Measurements from ENCODE around the gene DDX47. TPM values are rescaled to one million over a fixed set of nuclear protein-coding genes. Genes with fewer than 3 reads are reported as not detected.
"Not testable (repeated sequence)": the region's sequence is repeated elsewhere in the genome, so short reads cannot be mapped to it uniquely, and the experiment has no call there.

DDX47 gene
- total RNA-seq, 2 experiments from 2014 or later: 153 TPM

- Mint-ChIP-seq H3K27me3 (no peaks in the 10 kb centered on the region), H3K4me1 (ENCODE audit: low read depth) (peaks cover 34% of the 10 kb centered on the region), H3K27ac (peak overlapping the region; percentile 92), H3K4me3 (no peak overlapping the region), H3K36me3 (ENCODE audit: low read depth) (peaks cover 9% of the 10 kb centered on the region), H3K9me3 (no peaks in the 10 kb centered on the region)
- Histone ChIP-seq H3K4me3 (ENCODE audit: low read length) (no peak overlapping the region), H3K4me1 (ENCODE audit: insufficient read depth, low read length) (peaks cover 4% of the 10 kb centered on the region), H3K27ac (ENCODE audit: low read depth in 1 of 2, low read length in 2 of 2) (no peak overlapping the region), H3K36me3 (ENCODE audit: insufficient read depth, low read length) (no peaks in the 10 kb centered on the region), H3K27me3 (ENCODE audit: control insufficient read depth in 1 of 2, insufficient read depth in 2 of 2, low read length in 2 of 2) (no peaks in the 10 kb centered on the region), H3K9me3 (ENCODE audit: control insufficient read depth in 1 of 2, insufficient read depth in 1 of 2, low read length in 2 of 2) (no peaks in the 10 kb centered on the region)
- DNase-seq (no peak), ATAC-seq (ENCODE audit: poor library complexity) (no peak)
- CTCF ChIA-PET: no interaction called here
- no peak for TF ChIP-seq CTCF (IDR thresholded peaks at IDR 0.05)
- POLR2A ChIA-PET: no interaction called here
- intact Hi-C loops (cut with DNase I, micrococcal nuclease): loop anchor here (2.0 to 5.0 kb wide), 4 partner anchors 52 to 372 kb away; partner anchors contain the start of gene GPRC5A (in 1 of the 2)
Observed at GRCh38 chr12:12839873-12840579, 26.9 kb downstream of the DDX47 start.

GRCh38 chr12:12840580-12840899 lies 27.4 kb downstream of the DDX47 start:
- peaks cover 9% of the 10 kb centered on the region for H3K36me3 Mint-ChIP-seq (ENCODE audit: low read depth)
- no peaks in the 10 kb centered on the region for H3K27me3 Mint-ChIP-seq
- no peak for ATAC-seq (ENCODE audit: poor library complexity)
- Histone ChIP-seq H3K9me3 (ENCODE audit: control insufficient read depth in 1 of 2, insufficient read depth in 1 of 2, low read length in 2 of 2) (no peaks in the 10 kb centered on the region), H3K4me1 (ENCODE audit: insufficient read depth, low read length) (peaks cover 5% of the 10 kb centered on the region), H3K27ac (ENCODE audit: low read depth in 1 of 2, low read length in 2 of 2) (no peak overlapping the region), H3K4me3 (ENCODE audit: low read length) (no peak overlapping the region), H3K27me3 (ENCODE audit: control insufficient read depth in 1 of 2, insufficient read depth in 2 of 2, low read length in 2 of 2) (no peaks in the 10 kb centered on the region), H3K36me3 (ENCODE audit: insufficient read depth, low read length) (no peaks in the 10 kb centered on the region)
- peaks cover 38% of the 10 kb centered on the region for H3K4me1 Mint-ChIP-seq (ENCODE audit: low read depth)
- CTCF ChIA-PET: no interaction called here
- H3K4me3 Mint-ChIP-seq: no peak overlapping the region
- H3K9me3 Mint-ChIP-seq: no peaks in the 10 kb centered on the region
- TF ChIP-seq CTCF (IDR thresholded peaks at IDR 0.05): no peak
- no peak for DNase-seq
- H3K27ac Mint-ChIP-seq: no peak overlapping the region
- POLR2A ChIA-PET: no interaction called here
- intact Hi-C loops (cut with DNase I, micrococcal nuclease): no loop called here

GRCh38 chr12:12841428-12841827 lies 28.3 kb downstream of the DDX47 start:
- H3K36me3 ChIP-seq (ENCODE audit: insufficient read depth, low read length); H3K27me3 Mint-ChIP-seq; H3K27ac Mint-ChIP-seq; DNase-seq; H3K9me3 ChIP-seq (ENCODE audit: control insufficient read depth in 1 of 2, insufficient read depth in 1 of 2, low read length in 2 of 2); POLR2A ChIA-PET; intact Hi-C loops (cut with DNase I, micrococcal nuclease); H3K9me3 Mint-ChIP-seq; H3K27me3 ChIP-seq (ENCODE audit: control insufficient read depth in 1 of 2, insufficient read depth in 2 of 2, low read length in 2 of 2); ATAC-seq (ENCODE audit: poor library complexity); H3K27ac ChIP-seq (ENCODE audit: low read depth in 1 of 2, low read length in 2 of 2); H3K4me3 ChIP-seq (ENCODE audit: low read length); H3K4me3 Mint-ChIP-seq; CTCF ChIA-PET; H3K36me3 Mint-ChIP-seq (ENCODE audit: low read depth): not testable (repeated sequence)
- peaks cover 46% of the 10 kb centered on the region for H3K4me1 Mint-ChIP-seq (ENCODE audit: low read depth)
- H3K4me1 ChIP-seq (ENCODE audit: insufficient read depth, low read length): peaks cover 12% of the 10 kb centered on the region

- peak; percentile 70 for ATAC-seq (ENCODE audit: poor library complexity)
- ChIA-PET POLR2A (interaction anchor here (1.0 to 1.2 kb wide), 3 partner anchors 9 to 59 kb away, joined by 3 to 4 read pairs (median 4); no protein-coding TSS in a partner anchor), CTCF (interaction anchor here (1.9 kb wide), 1 partner anchor 9 kb away, joined by 6 read pairs; no protein-coding TSS in a partner anchor)
- Histone ChIP-seq H3K4me3 (ENCODE audit: low read length) (no peak overlapping the region), H3K4me1 (ENCODE audit: insufficient read depth, low read length) (peaks cover 22% of the 10 kb centered on the region), H3K27me3 (ENCODE audit: control insufficient read depth in 1 of 2, insufficient read depth in 2 of 2, low read length in 2 of 2) (no peaks in the 10 kb centered on the region), H3K9me3 (ENCODE audit: control insufficient read depth in 1 of 2, insufficient read depth in 1 of 2, low read length in 2 of 2) (no peaks in the 10 kb centered on the region), H3K27ac (ENCODE audit: low read depth in 1 of 2, low read length in 2 of 2) (peak overlapping the region in 1 of 2 donors; percentile 20), H3K36me3 (ENCODE audit: insufficient read depth, low read length) (no peaks in the 10 kb centered on the region)
- DNase-seq: peak in 3 of 14 experiments; percentile 16 to 32 (median 25)
- TF ChIP-seq CTCF (IDR thresholded peaks at IDR 0.05): no peak
- intact Hi-C loops (cut with DNase I, micrococcal nuclease): no loop called here
- Mint-ChIP-seq H3K36me3 (ENCODE audit: low read depth) (no peaks in the 10 kb centered on the region), H3K9me3 (no peaks in the 10 kb centered on the region), H3K27ac (peak overlapping the region; percentile 70), H3K4me3 (peak overlapping the region; percentile 1), H3K4me1 (ENCODE audit: low read depth) (peaks cover 35% of the 10 kb centered on the region), H3K27me3 (no peaks in the 10 kb centered on the region)
Observed at GRCh38 chr12:12845794-12846243, 32.7 kb downstream of the DDX47 start.

GRCh38 chr12:12846780-12847179 lies 33.6 kb downstream of the DDX47 start:
- intact Hi-C loops (cut with DNase I, micrococcal nuclease); H3K36me3 Mint-ChIP-seq (ENCODE audit: low read depth); H3K27me3 Mint-ChIP-seq; H3K9me3 ChIP-seq (ENCODE audit: control insufficient read depth in 1 of 2, insufficient read depth in 1 of 2, low read length in 2 of 2); H3K9me3 Mint-ChIP-seq; H3K36me3 ChIP-seq (ENCODE audit: insufficient read depth, low read length); H3K4me3 ChIP-seq (ENCODE audit: low read length); H3K27me3 ChIP-seq (ENCODE audit: control insufficient read depth in 1 of 2, insufficient read depth in 2 of 2, low read length in 2 of 2): not testable (repeated sequence)
- peak; percentile 82 for ATAC-seq (ENCODE audit: poor library complexity)
- Histone ChIP-seq H3K27ac (ENCODE audit: low read depth in 1 of 2, low read length in 2 of 2) (peak overlapping the region in 1 of 2 donors; percentile 4), H3K4me1 (ENCODE audit: insufficient read depth, low read length) (peaks cover 22% of the 10 kb centered on the region)
- Mint-ChIP-seq H3K4me1 (ENCODE audit: low read depth) (peaks cover 35% of the 10 kb centered on the region), H3K4me3 (peak overlapping the region; percentile 3), H3K27ac (peak overlapping the region; percentile 70)
- CTCF ChIA-PET: interaction anchor here (0.6 to 1.9 kb wide), 2 partner anchors 10 to 1530 kb away, joined by 3 to 6 read pairs; no protein-coding TSS in a partner anchor
- DNase-seq: peak in 11 of 14 experiments; percentile 8 to 78 (median 32)
- POLR2A ChIA-PET: interaction anchor here (1.0 to 1.2 kb wide), 2 partner anchors 8 to 10 kb away, joined by 4 to 6 read pairs; no protein-coding TSS in a partner anchor

All from CD4-positive, alpha-beta T cell (primary cell).